ENCODE results near the gene TRPM7.
"Not testable (repeated sequence)": the region's sequence is repeated elsewhere in the genome, so short reads cannot be mapped to it uniquely, and the experiment has no call there.

Gene TRPM7

GRCh38 chr15:50669611-50670010, 17.0 kb downstream of the TRPM7 start:
- DNase-seq, result no peak

DNA sequence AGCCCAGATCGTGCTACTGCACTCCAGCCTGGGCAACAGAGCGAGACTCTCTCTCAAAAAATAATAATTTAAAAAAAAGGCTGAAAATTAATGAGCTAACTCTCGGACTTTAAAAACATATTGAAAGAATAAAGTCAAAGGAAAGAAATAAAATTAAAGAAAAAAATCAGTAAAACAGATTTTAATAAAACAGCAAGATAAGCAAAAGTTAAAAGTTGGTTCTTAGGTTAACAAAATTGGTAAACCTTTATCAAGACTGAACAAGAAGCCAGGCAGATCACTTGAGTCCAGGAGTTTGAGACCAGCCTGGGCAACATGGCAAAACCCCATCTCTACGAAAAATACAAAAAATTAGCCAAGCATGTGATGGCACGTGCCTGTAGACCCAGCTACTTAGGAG, 20.7 kb downstream of the TRPM7 start:
- no peak for DNase-seq

DNA sequence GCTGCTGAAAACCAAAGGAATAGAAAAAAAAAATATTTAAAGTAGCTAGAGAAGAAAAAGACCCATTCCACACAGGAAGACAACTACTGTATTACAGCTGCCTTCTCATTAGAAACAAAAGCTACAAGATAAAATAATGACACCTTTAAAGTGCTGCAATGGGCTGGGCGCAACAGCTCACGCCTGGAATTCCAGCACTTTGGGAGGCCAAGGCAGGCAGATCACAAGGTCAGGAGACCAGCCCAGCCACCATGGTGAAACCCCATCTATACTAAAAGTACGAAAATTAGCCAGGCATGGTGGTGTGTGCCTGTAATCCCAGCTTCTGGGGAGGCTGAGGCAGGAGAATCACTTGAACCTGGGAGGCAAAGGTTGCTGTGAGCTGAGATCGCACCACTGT, 31.0 kb downstream of the TRPM7 start:
- no peak for DNase-seq

GRCh38 chr15:50653156-50653743, 33.3 kb downstream of the TRPM7 start:
- DNase-seq, result no peak

- DNase-seq, result no peak
Observed at GRCh38 chr15:50652671-50653070, 33.9 kb downstream of the TRPM7 start.

DNA sequence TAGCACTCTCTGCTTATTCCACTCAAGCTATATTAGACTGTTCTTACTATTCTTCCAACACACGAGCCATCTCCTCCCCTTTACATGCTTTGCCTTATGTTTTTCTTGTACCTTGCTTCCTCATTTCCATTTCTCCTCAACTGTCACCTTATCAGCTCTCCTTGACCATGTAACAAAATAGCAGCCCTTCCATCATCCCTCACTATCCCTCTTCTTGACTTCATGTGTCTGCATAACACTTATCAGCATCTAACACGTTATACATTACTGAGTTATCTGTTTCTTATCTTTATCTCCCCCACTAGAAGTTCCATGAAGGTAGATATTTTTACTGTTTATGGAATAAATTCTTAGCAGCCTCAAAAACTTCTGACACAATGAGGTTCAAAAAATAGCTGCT, 45.3 kb downstream of the TRPM7 start:
- no peak for DNase-seq

- no peak for DNase-seq
Observed at GRCh38 chr15:50636146-50636545, 50.5 kb downstream of the TRPM7 start.

DNA sequence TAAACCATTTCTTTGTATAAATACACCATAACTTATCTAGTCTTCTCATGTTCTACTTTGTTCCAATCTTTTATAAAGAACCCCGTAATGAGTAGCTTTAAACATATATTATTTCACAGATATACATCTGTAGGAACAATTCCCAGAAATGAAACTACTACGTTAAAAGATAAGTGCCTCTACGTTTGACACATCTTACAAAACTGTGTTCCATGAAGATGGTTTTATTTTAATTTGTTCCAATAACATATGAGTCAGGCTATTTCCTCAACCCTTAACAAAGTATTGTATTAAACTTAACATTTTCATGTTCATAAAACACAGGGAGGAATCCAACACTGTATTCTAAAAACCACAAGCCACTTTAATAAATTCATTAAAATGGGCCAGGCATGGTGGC, 52.9 kb downstream of the TRPM7 start:
- no peak for DNase-seq

DNA sequence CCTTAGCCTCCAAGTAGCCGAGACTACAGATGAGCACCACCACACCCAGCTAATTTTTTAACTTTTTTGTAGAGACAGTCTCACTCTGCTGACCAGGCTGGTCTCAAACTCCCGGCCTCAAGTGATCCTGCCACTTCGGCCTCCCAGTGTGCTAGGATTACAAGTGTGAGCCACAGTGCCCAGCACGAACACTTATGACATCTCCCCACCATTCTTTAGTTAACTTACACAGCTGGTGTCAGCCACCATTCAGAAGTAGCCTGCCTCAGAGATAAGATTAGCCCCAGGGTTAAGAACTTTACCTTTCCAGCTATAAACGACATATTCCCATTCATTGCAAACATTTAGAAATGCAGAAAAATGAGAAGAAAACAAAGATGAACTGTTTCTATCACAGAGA, 58.2 kb downstream of the TRPM7 start:
- DNase-seq, result no peak

GRCh38 chr15:50627351-50628055, 59.1 kb downstream of the TRPM7 start:
- DNase-seq, result no peak

DNA sequence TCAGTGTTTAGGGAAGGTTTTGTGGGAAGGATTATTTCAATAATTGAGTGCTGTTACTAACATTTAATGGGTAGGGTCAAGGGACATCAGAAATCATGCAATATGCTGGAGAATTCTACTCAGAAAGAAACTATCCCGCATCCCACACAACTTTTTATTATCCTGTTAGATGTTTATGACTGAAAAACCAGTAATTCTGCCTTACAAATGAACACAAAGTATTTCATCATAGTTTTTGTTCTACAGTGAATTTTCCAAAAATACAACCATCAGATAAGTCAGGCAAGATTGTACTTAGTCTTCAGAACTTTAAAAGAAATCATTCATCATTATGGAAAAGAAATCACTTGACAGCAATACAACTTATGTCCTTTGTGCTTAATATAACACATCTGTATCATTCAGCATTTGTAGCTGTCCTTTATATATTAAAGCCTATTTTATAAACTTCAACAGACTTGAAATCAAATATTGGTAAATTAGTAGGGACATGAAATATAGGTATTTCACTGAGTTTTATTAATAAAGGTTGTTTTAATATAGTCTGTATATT, 61.9 kb downstream of the TRPM7 start:
- no peak for DNase-seq

- DNase-seq, result not testable (repeated sequence)
Observed at GRCh38 chr15:50622361-50622943, 64.1 kb downstream of the TRPM7 start.

- DNase-seq, result not testable (repeated sequence)
Observed at GRCh38 chr15:50616960-50617359, 69.6 kb downstream of the TRPM7 start.

DNA sequence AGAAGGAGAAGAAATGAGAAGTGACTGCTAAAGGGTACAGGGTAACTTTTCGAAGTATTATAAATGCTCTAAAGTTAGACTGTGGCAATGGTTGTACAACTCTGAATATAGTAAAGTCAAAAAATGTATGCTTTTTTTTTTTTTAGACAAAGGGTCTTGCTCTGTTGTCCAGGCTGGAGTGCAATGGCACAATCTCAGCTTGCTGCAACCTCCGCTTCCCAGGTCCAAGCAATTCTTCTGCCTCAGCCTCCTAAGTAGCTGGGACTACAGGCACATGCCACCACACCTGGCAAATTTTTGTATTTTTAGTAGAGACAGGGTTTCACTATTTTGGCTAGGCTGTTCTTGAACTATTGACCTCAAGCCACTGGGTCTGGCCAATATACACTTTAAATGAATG, 70.0 kb downstream of the TRPM7 start:
- not testable (repeated sequence) for DNase-seq

DNA sequence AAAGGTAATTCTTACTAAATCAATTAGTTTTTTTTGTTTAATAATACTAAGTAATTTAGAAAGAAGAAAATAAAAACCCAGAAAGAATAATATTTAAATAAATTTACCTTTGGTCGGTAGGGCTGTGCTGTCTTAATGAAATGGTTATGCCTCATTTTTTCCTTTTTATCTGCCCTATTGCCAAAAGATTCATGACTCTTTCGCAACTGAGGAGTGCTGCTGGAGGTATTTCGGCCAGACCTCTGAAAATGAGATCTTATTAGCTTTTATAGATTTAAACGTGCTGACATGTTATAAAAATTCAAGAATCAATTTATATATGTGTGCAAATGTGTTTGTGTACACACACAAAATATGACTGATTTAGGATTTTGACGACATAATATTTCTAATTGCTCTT, 73.0 kb downstream of the TRPM7 start:
- no peak for DNase-seq

DNA sequence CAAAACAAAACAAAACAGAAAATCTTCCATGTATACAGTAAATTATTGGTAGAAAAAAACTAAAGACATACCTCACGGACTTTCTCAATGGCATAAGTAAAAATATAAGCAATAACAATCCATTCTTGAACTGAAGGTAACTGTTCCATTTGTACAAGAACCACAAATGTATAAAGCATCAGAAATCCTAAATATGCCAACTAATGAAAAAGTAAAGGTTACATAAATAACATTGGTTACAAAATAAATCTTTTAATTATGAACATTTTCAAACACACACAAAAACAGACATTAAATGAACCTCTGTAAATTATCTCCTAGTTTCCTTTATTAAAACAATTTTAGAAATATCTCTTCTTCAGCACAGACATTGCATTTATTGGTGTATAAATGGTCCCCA, 79.5 kb downstream of the TRPM7 start:
- no peak for DNase-seq

- DNase-seq, result no peak
Observed at GRCh38 chr15:50605462-50605861, 81.1 kb downstream of the TRPM7 start.

- not testable (repeated sequence) for DNase-seq
Observed at GRCh38 chr15:50602028-50602427, 84.6 kb downstream of the TRPM7 start.

DNA sequence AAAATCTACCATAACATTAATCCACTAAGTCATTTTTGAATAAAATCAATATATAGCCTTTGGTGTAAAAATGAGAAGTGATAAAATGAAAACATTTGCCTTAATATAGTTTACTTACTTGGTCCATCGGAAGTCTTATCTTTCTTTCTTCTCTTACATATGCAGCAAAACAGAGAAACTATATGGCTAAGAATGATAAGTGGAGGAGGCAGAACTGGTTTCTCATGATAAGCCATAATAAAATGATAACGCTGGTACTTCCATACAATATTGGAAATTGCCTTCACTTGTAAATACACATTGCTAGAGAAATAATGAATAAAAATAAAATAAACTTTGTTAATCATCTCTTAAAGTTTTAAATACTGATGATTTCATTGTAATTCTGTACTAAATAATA, 92.3 kb downstream of the TRPM7 start:
- DNase-seq, result no peak

- DNase-seq, result no peak
Observed at GRCh38 chr15:50593761-50594160, 92.8 kb downstream of the TRPM7 start.

- no peak for DNase-seq
Observed at GRCh38 chr15:50590288-50590687, 96.3 kb downstream of the TRPM7 start.

DNA sequence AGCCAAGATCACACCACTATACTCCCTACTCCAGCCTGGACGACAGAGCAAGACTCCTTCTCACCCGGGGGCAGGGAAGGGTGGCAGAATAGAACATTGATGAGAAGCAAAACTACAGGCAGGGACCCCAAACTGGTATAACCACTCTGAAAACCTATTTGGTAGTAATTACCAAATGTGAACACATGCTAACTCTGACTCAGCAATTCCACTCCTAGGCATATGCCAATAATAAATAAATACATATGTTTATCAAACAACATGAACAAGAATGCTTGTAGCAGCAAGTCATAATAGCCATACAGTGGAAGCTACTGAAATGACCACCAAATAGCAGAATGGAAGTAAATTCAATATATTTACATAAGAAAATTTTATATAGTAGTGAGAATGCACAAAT, 109.1 kb downstream of the TRPM7 start:
- DNase-seq, result no peak

GRCh38 chr15:50576166-50576565, 110.4 kb downstream of the TRPM7 start:
- no peak for DNase-seq

- DNase-seq, result not testable (repeated sequence)
Observed at GRCh38 chr15:50573842-50574241, 112.8 kb downstream of the TRPM7 start.

All from stimulated activated CD4-positive, alpha-beta T cell treated with anti-CD3 and anti-CD28 coated beads, Interleukin-2, amount 100 ng/mL, for 48 hours (primary cell).